ENCODE measurements around the gene AKAP6. TPM values are rescaled to one million over a fixed set of nuclear protein-coding genes. Genes with fewer than 3 reads are reported as not detected.
"Not testable (repeated sequence)": the region's sequence is repeated elsewhere in the genome, so short reads cannot be mapped to it uniquely, and the experiment has no call there.

AKAP6 gene
- total RNA-seq, 1 donor from 2014 or later, result 249 TPM

- intact Hi-C loops (cut with DNase I), result no loop called here
- no peak for DNase-seq (ENCODE audit: low spot score)
These were observed 99.8 kb downstream of the AKAP6 start for GRCh38 chr14:32428875-32429274.

GRCh38 chr14:32430326-32430725, 101.2 kb downstream of the AKAP6 start:
- intact Hi-C loops (cut with DNase I), result no loop called here
- DNase-seq (ENCODE audit: low spot score), result no peak

- intact Hi-C loops (cut with DNase I), result no loop called here
- DNase-seq (ENCODE audit: low spot score), result no peak
These were observed 103.9 kb downstream of the AKAP6 start for GRCh38 chr14:32432813-32433538.

GRCh38 chr14:32434180-32434579, 105.1 kb downstream of the AKAP6 start:
- DNase-seq (ENCODE audit: low spot score), result no peak
- intact Hi-C loops (cut with DNase I), result no loop called here

GRCh38 chr14:32434880-32435279, 105.8 kb downstream of the AKAP6 start:
- intact Hi-C loops (cut with DNase I), result no loop called here
- no peak for DNase-seq (ENCODE audit: low spot score)

GRCh38 chr14:32435411-32435810, 106.3 kb downstream of the AKAP6 start:
- no peak for DNase-seq (ENCODE audit: low spot score)
- intact Hi-C loops (cut with DNase I), result no loop called here

GRCh38 chr14:32436993-32437392, 107.9 kb downstream of the AKAP6 start:
- no peak for DNase-seq (ENCODE audit: low spot score)
- intact Hi-C loops (cut with DNase I), result no loop called here

GRCh38 chr14:32438517-32438916, 109.4 kb downstream of the AKAP6 start:
- intact Hi-C loops (cut with DNase I), result no loop called here
- no peak for DNase-seq (ENCODE audit: low spot score)

GRCh38 chr14:32443890-32444661, 115.0 kb downstream of the AKAP6 start:
- no peak for DNase-seq (ENCODE audit: low spot score)
- intact Hi-C loops (cut with DNase I), result no loop called here

- no peak for DNase-seq (ENCODE audit: low spot score)
- intact Hi-C loops (cut with DNase I), result no loop called here
These were observed 118.3 kb downstream of the AKAP6 start for GRCh38 chr14:32447371-32447770.

- no peak for DNase-seq (ENCODE audit: low spot score)
- intact Hi-C loops (cut with DNase I), result no loop called here
These were observed 120.5 kb downstream of the AKAP6 start for GRCh38 chr14:32449648-32450047.

- intact Hi-C loops (cut with DNase I), result no loop called here
These were observed 122.0 kb downstream of the AKAP6 start for GRCh38 chr14:32450919-32451675.

GRCh38 chr14:32453857-32454810, 125.0 kb downstream of the AKAP6 start:
- DNase-seq (ENCODE audit: low spot score), result no peak
- intact Hi-C loops (cut with DNase I), result no loop called here

More at GRCh38 chr14:32450919-32451675, 122.0 kb downstream of the AKAP6 start:
- no peak for DNase-seq (ENCODE audit: low spot score)

- intact Hi-C loops (cut with DNase I), result loop anchor here (5.0 kb wide), 1 partner anchor 35 kb away; no protein-coding TSS in a partner anchor
- DNase-seq (ENCODE audit: low spot score), result no peak
These were observed 128.3 kb downstream of the AKAP6 start for GRCh38 chr14:32457213-32457920.

GRCh38 chr14:32458720-32459119, 129.6 kb downstream of the AKAP6 start:
- intact Hi-C loops (cut with DNase I), result loop anchor here (5.0 kb wide), 1 partner anchor 36 kb away; no protein-coding TSS in a partner anchor
- no peak for DNase-seq (ENCODE audit: low spot score)

GRCh38 chr14:32460267-32460666, 131.2 kb downstream of the AKAP6 start:
- no peak for DNase-seq (ENCODE audit: low spot score)
- intact Hi-C loops (cut with DNase I), result no loop called here

- intact Hi-C loops (cut with DNase I); DNase-seq (ENCODE audit: low spot score): not testable (repeated sequence)
These were observed 133.5 kb downstream of the AKAP6 start for GRCh38 chr14:32462553-32462952.

- intact Hi-C loops (cut with DNase I), result loop anchor here (2.0 kb wide), 1 partner anchor 214 kb away; no protein-coding TSS in a partner anchor
- no peak for DNase-seq (ENCODE audit: low spot score)
These were observed 139.9 kb downstream of the AKAP6 start for GRCh38 chr14:32468955-32469354.
